ACC112 (cell line): ENCODE data around the gene ABCC4.

ENCODE experiments used
- H2AFZ ChIP-seq: fragments of 200-600 bp; sonication (generic); one replicate; pipeline ENCODE4 v1.6.0; 2017; ENCODE audit warnings: antibody characterized with exemption, low read length; ENCODE audit not compliant: unreplicated experiment
- H3K27ac ChIP-seq: fragments of 200-600 bp; sonication (generic); 2 replicates; pipeline ENCODE4 v1.5.1; 2014; ENCODE audit warnings: low read depth, mild to moderate bottlenecking, antibody characterized with exemption, low read length, moderate library complexity
- H3K27me3 ChIP-seq: fragments of 200-600 bp; sonication (generic); 2 replicates; pipeline ENCODE4 v1.6.1; 2014; ENCODE audit warnings: mild to moderate bottlenecking, antibody characterized with exemption, low read length, moderate library complexity, mixed read lengths; ENCODE audit not compliant: insufficient read depth
- H3K36me3 ChIP-seq: fragments of 200-600 bp; sonication (generic); 2 replicates; pipeline ENCODE4 v1.6.1; 2016; ENCODE audit warnings: mild to moderate bottlenecking, antibody characterized with exemption, low read length, moderate library complexity, mixed read lengths; ENCODE audit not compliant: insufficient read depth
- H3K4me1 ChIP-seq: fragments of 200-600 bp; sonication (generic); one replicate; pipeline ENCODE4 v1.6.1; 2016; ENCODE audit warnings: low read length, mixed read lengths; ENCODE audit not compliant: insufficient read depth, unreplicated experiment, control insufficient read depth
- H3K4me3 ChIP-seq: fragments of 200-600 bp; sonication (generic); 2 replicates; pipeline ENCODE4 v1.5.1; 2014; ENCODE audit warnings: mild to moderate bottlenecking, low read depth, low read length
- H3K79me2 ChIP-seq: fragments of 200-600 bp; sonication (generic); one replicate; pipeline ENCODE4 v1.6.0; 2016; ENCODE audit warnings: low read length; ENCODE audit not compliant: control insufficient read depth, unreplicated experiment, insufficient read depth

The ABCC4 gene

GRCh38 chr13:95246292-95247082 is 54.8 kb downstream of the ABCC4 start:
- Histone ChIP-seq H3K27ac (no peak overlapping the region), H3K4me1 (no peaks in the 10 kb centered on the region), H3K79me2 (no peaks in the 10 kb centered on the region), H3K27me3 (no peaks in the 10 kb centered on the region), H2AFZ (no peak overlapping the region), H3K36me3 (no peaks in the 10 kb centered on the region), H3K4me3 (no peak overlapping the region)

GRCh38 chr13:95245071-95245470 is 56.2 kb downstream of the ABCC4 start:
- no peak overlapping the region for H3K4me3 ChIP-seq
- H3K36me3 ChIP-seq, result no peaks in the 10 kb centered on the region
- no peak overlapping the region for H2AFZ ChIP-seq
- no peaks in the 10 kb centered on the region for H3K79me2 ChIP-seq
- H3K27me3 ChIP-seq, result no peaks in the 10 kb centered on the region
- H3K27ac ChIP-seq, result no peak overlapping the region
- no peaks in the 10 kb centered on the region for H3K4me1 ChIP-seq

GRCh38 chr13:95243207-95243606 is 58.0 kb downstream of the ABCC4 start:
- Histone ChIP-seq H3K4me3 (no peak overlapping the region), H2AFZ (no peak overlapping the region), H3K27me3 (no peaks in the 10 kb centered on the region), H3K27ac (no peak overlapping the region), H3K79me2 (no peaks in the 10 kb centered on the region), H3K36me3 (no peaks in the 10 kb centered on the region), H3K4me1 (no peaks in the 10 kb centered on the region)

- H3K79me2 ChIP-seq, result no peaks in the 10 kb centered on the region
- no peaks in the 10 kb centered on the region for H3K4me1 ChIP-seq
- H2AFZ ChIP-seq, result no peak overlapping the region
- H3K27me3 ChIP-seq, result no peaks in the 10 kb centered on the region
- H3K27ac ChIP-seq, result no peak overlapping the region
- H3K4me3 ChIP-seq, result no peak overlapping the region
- no peaks in the 10 kb centered on the region for H3K36me3 ChIP-seq
Observed at GRCh38 chr13:95241321-95241720, 59.9 kb downstream of the ABCC4 start.

GRCh38 chr13:95239283-95239682 is 62.0 kb downstream of the ABCC4 start:
- H3K79me2 ChIP-seq, result no peaks in the 10 kb centered on the region

GRCh38 chr13:95237310-95237870 is 63.9 kb downstream of the ABCC4 start:
- Histone ChIP-seq H3K27me3 (no peaks in the 10 kb centered on the region), H3K36me3 (no peaks in the 10 kb centered on the region), H3K4me1 (no peaks in the 10 kb centered on the region), H3K27ac (no peak overlapping the region), H2AFZ (no peak overlapping the region), H3K79me2 (no peaks in the 10 kb centered on the region), H3K4me3 (no peak overlapping the region)

More at GRCh38 chr13:95239283-95239682, 62.0 kb downstream of the ABCC4 start:
- Histone ChIP-seq H3K27ac (no peak overlapping the region), H3K27me3 (no peaks in the 10 kb centered on the region), H3K4me3 (no peak overlapping the region), H2AFZ (no peak overlapping the region), H3K36me3 (no peaks in the 10 kb centered on the region), H3K4me1 (no peaks in the 10 kb centered on the region)

GRCh38 chr13:95236774-95237173 is 64.5 kb downstream of the ABCC4 start:
- Histone ChIP-seq H3K27me3 (no peaks in the 10 kb centered on the region), H2AFZ (no peak overlapping the region), H3K27ac (no peak overlapping the region), H3K79me2 (no peaks in the 10 kb centered on the region), H3K4me1 (no peaks in the 10 kb centered on the region), H3K36me3 (no peaks in the 10 kb centered on the region), H3K4me3 (no peak overlapping the region)

- H3K27ac ChIP-seq, result no peak overlapping the region
- H3K36me3 ChIP-seq, result no peaks in the 10 kb centered on the region
- H3K27me3 ChIP-seq, result no peaks in the 10 kb centered on the region
- H3K4me3 ChIP-seq, result no peak overlapping the region
- H3K79me2 ChIP-seq, result no peaks in the 10 kb centered on the region
- H2AFZ ChIP-seq, result no peak overlapping the region
- H3K4me1 ChIP-seq, result no peaks in the 10 kb centered on the region
Observed at GRCh38 chr13:95235974-95236373, 65.3 kb downstream of the ABCC4 start.

- no peaks in the 10 kb centered on the region for H3K4me1 ChIP-seq
- no peak overlapping the region for H3K4me3 ChIP-seq
- H2AFZ ChIP-seq, result no peak overlapping the region
- no peaks in the 10 kb centered on the region for H3K79me2 ChIP-seq
- H3K27ac ChIP-seq, result no peak overlapping the region
- H3K27me3 ChIP-seq, result no peaks in the 10 kb centered on the region
- no peaks in the 10 kb centered on the region for H3K36me3 ChIP-seq
Observed at GRCh38 chr13:95235199-95235756, 66.0 kb downstream of the ABCC4 start.

GRCh38 chr13:95234242-95234641 is 67.0 kb downstream of the ABCC4 start:
- Histone ChIP-seq H3K36me3 (no peaks in the 10 kb centered on the region), H2AFZ (no peak overlapping the region), H3K4me1 (no peaks in the 10 kb centered on the region), H3K4me3 (no peak overlapping the region), H3K27me3 (no peaks in the 10 kb centered on the region), H3K79me2 (no peaks in the 10 kb centered on the region), H3K27ac (no peak overlapping the region)
